H1 (cell line): ENCODE measurements around the gene DIABLO. TPM values are rescaled to one million over a fixed set of nuclear protein-coding genes. Genes with fewer than 3 reads are reported as not detected.

Experiments used
- BRCA1 ChIP-seq: IDR thresholded peaks from 2 replicates; pipeline ENCODE4 v1.6.1; 2012; ENCODE audit warnings: low read depth, low read length, improper control_type of control experiment
- KDM1A ChIP-seq: fragments of 200-600, 300-600 bp; sonication (generic); IDR thresholded peaks from 2 replicates; pipeline ENCODE4 v1.7.1; 2016; ENCODE audit warnings: mild to moderate bottlenecking, low read length, borderline replicate concordance
- polyA plus RNA-seq, 7 experiments: library from polyadenylated mRNA; depleted of rRNA in 3 of 7; stranded (reverse) in 5 of 7; unstranded in 2 of 7; fragments of >200 nt in 5 of 7; fragments of 200-250 nt in 2 of 7; gene quantifications; 1 replicate in 5 of 7; 2 replicates in 1 of 7; 4 replicates in 1 of 7; pipeline versions ENCODE4 v1.2.1 to v1.2.3, GENCODE V29; 2011 to 2013; ENCODE audit warnings: missing spikeins in 2 of 7, mixed read lengths in 2 of 7
- total RNA-seq: library from RNA; stranded (reverse); fragmentation: NEBNext Ultra II Directional; extraction: Animal tissue kit (Norgen Biotek cat#: 25700); gene quantifications from 2 replicates; pipeline ENCODE4 v1.2.1, GENCODE V29; 2021

The DIABLO gene
- total and polyA plus RNA-seq, 2 of the 8 experiments (the other 6 are each of a cell fraction or from before 2014, with no cell fraction given), result 65.2 to 68.3 TPM

DNA sequence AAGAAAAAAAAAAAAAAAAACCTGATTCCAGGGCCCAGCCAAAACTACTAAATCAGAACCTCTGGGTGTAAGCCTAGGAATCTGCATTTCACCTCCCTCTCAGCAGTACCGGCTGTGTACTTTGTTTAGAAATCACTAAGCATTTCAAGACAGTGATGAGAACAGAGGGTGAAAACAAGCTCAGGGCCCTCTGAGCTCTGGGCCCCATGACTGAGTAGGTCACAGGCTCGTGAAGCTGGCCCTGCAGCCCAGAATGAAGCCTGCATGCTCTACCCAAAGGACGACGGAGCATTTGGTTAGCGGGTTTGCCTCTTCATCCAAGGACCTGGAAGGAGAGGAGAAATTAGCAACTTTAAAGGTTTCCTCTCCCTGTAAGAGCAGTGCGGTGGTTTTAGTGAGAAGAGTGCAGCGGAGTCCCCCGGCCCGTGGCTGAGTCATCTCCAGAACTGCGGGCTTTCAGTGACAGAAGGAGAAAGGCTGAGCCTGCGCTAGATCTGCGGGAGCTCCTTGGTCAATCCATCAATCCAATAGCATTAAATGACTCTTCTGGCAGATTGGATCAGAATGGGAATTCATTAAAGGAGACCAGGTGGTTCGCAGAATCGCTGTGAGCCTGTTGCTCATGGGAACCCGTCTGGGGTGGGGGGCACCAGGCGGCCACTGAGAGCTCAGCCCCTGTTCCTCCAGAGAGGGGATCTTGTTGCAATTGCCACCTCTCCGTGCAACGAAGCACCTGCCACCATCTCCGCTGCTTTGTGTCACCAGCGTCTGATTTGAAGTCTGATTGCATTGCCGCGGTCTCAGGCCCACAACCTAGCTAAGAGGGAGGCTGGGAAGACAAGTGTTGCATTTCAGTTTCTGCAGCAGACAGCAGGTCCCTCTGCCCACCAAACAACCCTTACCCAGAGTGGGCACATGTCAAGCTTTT lies 59.2 kb downstream of the DIABLO start (continued):
- no peak for TF ChIP-seq KDM1A
- TF ChIP-seq BRCA1, result no peak
